K562 (cell line): ENCODE data around the gene SEC61G. TPM values are rescaled to one million over a fixed set of nuclear protein-coding genes. Genes with fewer than 3 reads are reported as not detected.

Experiments used
- ATAC-seq: fragments of 200-7000 bp; cut with Tn5 transposase; 3 replicates; pipeline ENCODE4 v1.9.1; 2020; ENCODE audit warnings: moderate library complexity
- BruUV-seq: library from RNA; stranded (reverse); fragments of 400-500 nt; replicated peaks from 2 replicates; lab custom pipeline; 2021; lab: Mats Ljungman, UMichigan
- CTCF ChIA-PET: fragments of 300-600 bp; formaldehyde crosslinking; extraction: SDS; loops from one replicate; lab custom pipeline; 2021; ENCODE audit warnings: low intra/inter-chr PET ratio; lab: Yijun Ruan, JAX
- POLR2A ChIA-PET: fragments of 300-600, 350-650 bp; sonication (Branson Sonifier 250); formaldehyde crosslinking; extraction: SDS; loops from one replicate; lab custom pipeline; 2021; ENCODE audit warnings: antibody characterized with exemption, inconsistent platforms; lab: Yijun Ruan, JAX
- DNase-seq, 4 experiments: peaks; one replicate each; pipeline versions ENCODE4 v3.0.0 to v3.0.0-alpha.2; 2011 to 2018; ENCODE audit warnings: low spot score in 3 of 4, mixed read lengths in 3 of 4; ENCODE audit errors: extremely low read depth in 1 of 4
- FAIRE-seq: peaks from 2 replicates; lab custom pipeline; 2011; peaks lifted over from hg19 to GRCh38; lab: Jason Lieb, UNC
- H2AFZ ChIP-seq: 2 replicates; pipeline ENCODE4 v1.6.0; 2011; ENCODE audit warnings: low read depth, low read length, control low read depth, inconsistent platforms
- H3K27ac ChIP-seq: fragments of 200-600 bp; 3 replicates; pipeline ENCODE4 v1.8.0; 2011; ENCODE audit warnings: low read depth, mild to moderate bottlenecking, control low read depth, inconsistent platforms, low read length, moderate library complexity, mixed read lengths; ENCODE audit errors: extremely low read depth
- H3K27me3 ChIP-seq, 2 experiments: fragments of 300-600 bp in 1 of 2; 2 replicates in 1 of 2; 3 replicates in 1 of 2; pipeline versions ENCODE4 v1.6.0 to v1.8.0; 2011; ENCODE audit warnings: inconsistent platforms in 2 of 2, low read length in 2 of 2, mild to moderate bottlenecking in 1 of 2, mixed read lengths in 1 of 2, moderate library complexity in 1 of 2; ENCODE audit not compliant: control insufficient read depth in 2 of 2, insufficient read depth in 2 of 2
- H3K36me3 ChIP-seq: fragments of 300-600 bp; 3 replicates; pipeline ENCODE4 v1.8.0; 2011; ENCODE audit warnings: mild to moderate bottlenecking, low read length, inconsistent platforms; ENCODE audit not compliant: control insufficient read depth, insufficient read depth
- H3K4me1 ChIP-seq, 2 experiments: fragments of 200-600 bp in 1 of 2; replicated peaks in 1 of 2; 2 replicates in 1 of 2; 3 replicates in 1 of 2; pipeline versions ENCODE4 v1.5.1 to v1.8.0; 2011; ENCODE audit warnings: inconsistent platforms in 2 of 2, low read length in 2 of 2, mild to moderate bottlenecking in 1 of 2, mixed read lengths in 1 of 2, moderate library complexity in 1 of 2; ENCODE audit not compliant: control insufficient read depth in 2 of 2, insufficient read depth in 2 of 2
- H3K4me2 ChIP-seq: 2 replicates; pipeline ENCODE4 v1.6.1; 2011; ENCODE audit warnings: low read length, control low read depth, inconsistent platforms, mixed read lengths; ENCODE audit not compliant: insufficient read depth
- H3K4me3 ChIP-seq: fragments of 200-600 bp; sonication (generic), shearing (Covaris generic); 2 replicates; pipeline ENCODE4 v1.5.1; 2016; ENCODE audit warnings: control low read depth, inconsistent platforms
- H3K79me2 ChIP-seq: fragments of 200-600 bp; 3 replicates; pipeline ENCODE4 v1.8.0; 2011; ENCODE audit warnings: low read length, inconsistent platforms; ENCODE audit not compliant: control insufficient read depth, insufficient read depth
- H3K9ac ChIP-seq, 2 experiments: 2 replicates each; pipeline versions ENCODE4 v1.6.0 to v1.6.1; 2011; ENCODE audit warnings: low read depth in 2 of 2, low read length in 2 of 2, control low read depth in 1 of 2, inconsistent platforms in 1 of 2, mild to moderate bottlenecking in 1 of 2, mixed read lengths in 1 of 2; ENCODE audit not compliant: insufficient read depth in 1 of 2
- H3K9me1 ChIP-seq: one replicate; pipeline ENCODE4 v1.6.0; 2011; ENCODE audit warnings: inconsistent platforms, mild to moderate bottlenecking, low read length, moderate library complexity; ENCODE audit not compliant: control insufficient read depth, insufficient read depth
- H3K9me3 ChIP-seq: replicated peaks from 2 replicates; pipeline ENCODE4 v1.5.1; 2011; ENCODE audit warnings: low read depth, low read length, inconsistent platforms; ENCODE audit not compliant: control insufficient read depth, insufficient read depth
- H4K20me1 ChIP-seq: replicated peaks from 2 replicates; pipeline ENCODE4 v1.6.1; 2011; ENCODE audit warnings: low read length, inconsistent platforms, mixed read lengths; ENCODE audit not compliant: control insufficient read depth, insufficient read depth
- CBX5 ChIP-seq: IDR thresholded peaks from 2 replicates; pipeline ENCODE4 v1.6.1; 2014; ENCODE audit warnings: low read depth, borderline replicate concordance
- E2F3 ChIP-seq: fragments of 250-450 bp; sonication (Bioruptor Pico); IDR thresholded peaks from 2 replicates; pipeline ENCODE4 v1.4.0; 2020; ENCODE audit warnings: mild to moderate bottlenecking
- EWSR1 ChIP-seq: fragments of 450-650 bp; IDR thresholded peaks from 2 replicates; pipeline ENCODE4 v1.6.1; 2018; ENCODE audit warnings: borderline replicate concordance, mild to moderate bottlenecking, low read depth, moderate library complexity; ENCODE audit not compliant: partially characterized antibody
- EZH2 ChIP-seq: IDR thresholded peaks from 2 replicates; pipeline ENCODE4 v1.6.1; 2012; ENCODE audit warnings: low read depth, mild to moderate bottlenecking, inconsistent platforms, low read length, borderline replicate concordance
- HINFP ChIP-seq: fragments of 450-650 bp; conservative IDR thresholded peaks from 2 replicates; pipeline ENCODE4 v1.6.1; 2016; ENCODE audit warnings: missing genetic modification characterization, low read depth, mild to moderate bottlenecking, control low read depth, missing compliant biosample characterization
- HSF4 ChIP-seq: fragments of 250-450 bp; sonication (Bioruptor Pico); IDR thresholded peaks from 2 replicates; pipeline ENCODE4 v2.1.2; 2022; ENCODE audit warnings: mild to moderate bottlenecking, moderate library complexity, borderline replicate concordance
- ILK ChIP-seq: fragments of 450-650 bp; IDR thresholded peaks from 2 replicates; pipeline ENCODE4 v1.6.1; 2016; ENCODE audit warnings: missing genetic modification characterization, low read depth, mild to moderate bottlenecking, missing compliant biosample characterization, moderate library complexity, borderline replicate concordance
- PHB ChIP-seq: fragments of 250-450 bp; sonication (Bioruptor Pico); IDR thresholded peaks from 2 replicates; pipeline ENCODE4 v1.5.0; 2021
- POLR2AphosphoS5 ChIP-seq: IDR thresholded peaks from 2 replicates; pipeline ENCODE4 v1.6.1; 2011; ENCODE audit warnings: mild to moderate bottlenecking, low read depth, low read length, moderate library complexity; ENCODE audit not compliant: control insufficient read depth, insufficient read depth
- ZNF436 ChIP-seq: fragments of 250-450, 450-650 bp; sonication (Bioruptor Pico); formaldehyde crosslinking; IDR thresholded peaks from 2 replicates; pipeline ENCODE4 v1.7.0; 2020; ENCODE audit warnings: mild to moderate bottlenecking
- ZNF444 ChIP-seq: fragments of 250-450 bp; sonication (Bioruptor Pico); IDR thresholded peaks from 2 replicates; pipeline ENCODE4 v1.4.0; 2020; ENCODE audit warnings: mild to moderate bottlenecking, moderate library complexity
- ZNF57 ChIP-seq: fragments of 450-650 bp; formaldehyde crosslinking; IDR thresholded peaks from 2 replicates; pipeline ENCODE4 v1.4.0; 2020; ENCODE audit warnings: mild to moderate bottlenecking, moderate library complexity
- WGBS: fragments of 100-300 bp; shearing (Covaris generic); methylation state at CpG from one replicate; pipeline ENCODE4 v1.1.6; 2016; ENCODE audit warnings: low coverage, mixed read lengths; ENCODE audit not compliant: insufficient coverage; ENCODE audit errors: missing lambda C conversion rate; 5-methylcytosine and 5-hydroxymethylcytosine counted together
- in situ Hi-C: fragments of 300-500 bp; cut with MboI; formaldehyde crosslinking; loops from 4 replicates; pipeline ENCODE4 v1.15.0; 2018; ENCODE audit warnings: inconsistent platforms, mixed read lengths
- intact Hi-C: fragments of 100-400 bp; cut with micrococcal nuclease; formaldehyde crosslinking; loops from 2 replicates; pipeline ENCODE4 v1.14.2; 2022
- polyA plus RNA-seq, 8 experiments: library from polyadenylated mRNA; depleted of rRNA in 4 of 8; stranded (reverse) in 5 of 8; unstranded in 3 of 8; fragments of >200 nt; fragmentation: Nextera tagmentation in 2 of 8; fragmentation: Illumina TruSeq in 1 of 8; extraction: Ambion mirVana in 2 of 8; extraction: Trizol in 1 of 8; gene quantifications; 2 replicates each; pipeline versions ENCODE4 v1.2.1 to v1.2.3, GENCODE V29; 2011 to 2014; ENCODE audit warnings: inconsistent platforms in 1 of 8, missing spikeins in 1 of 8
- total RNA-seq, 7 experiments: library from RNA; depleted of rRNA in 6 of 7; stranded (reverse); fragments of >200 nt in 6 of 7; fragmentation: Illumina TruSeq in 2 of 7; extraction: Trizol in 2 of 7; gene quantifications; 2 replicates each; pipeline versions ENCODE4 v1.2.1 to v1.2.3, GENCODE V29; 2011 to 2021; ENCODE audit warnings: low replicate concordance in 1 of 7
- TF ChIP-seq, protein P1 (sequence below): fragments of 250-450 bp; sonication (Bioruptor Pico); IDR thresholded peaks from 2 replicates; pipeline ENCODE4 v1.8.0; 2022; ENCODE audit warnings: inconsistent platforms
- TF ChIP-seq, protein P2 (sequence below): fragments of 250-450 bp; sonication (Bioruptor Pico); IDR thresholded peaks from 2 replicates; pipeline ENCODE4 v1.8.0; 2022; ENCODE audit warnings: inconsistent platforms, mild to moderate bottlenecking, moderate library complexity, borderline replicate concordance

The SEC61G gene
- total and polyA plus RNA-seq, 9 of the 15 experiments (the other 6 are each of a cell fraction or from before 2014, with no cell fraction given): 138 to 565 (median 223) TPM

DNA sequence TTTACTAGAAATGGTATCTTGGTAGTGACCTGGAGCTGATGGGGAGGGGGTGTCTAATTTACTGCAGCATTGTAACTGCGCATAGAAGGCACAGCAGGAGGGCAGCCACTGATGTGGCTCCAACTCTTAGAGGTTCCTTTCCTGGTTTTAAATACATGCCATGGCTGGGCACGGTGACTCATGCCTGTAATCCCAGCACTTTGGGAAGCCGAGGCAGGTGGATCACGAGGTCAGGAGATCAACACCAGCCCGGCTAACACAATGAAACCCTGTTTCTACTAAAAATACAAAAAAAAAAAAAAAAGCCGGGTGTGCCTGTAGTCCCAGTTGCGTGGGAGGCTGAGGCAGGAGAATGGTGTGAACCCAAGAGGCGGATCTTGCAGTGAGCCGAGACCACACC lies 19.2 kb upstream of the SEC61G start:
- Histone ChIP-seq H3K4me3 (no peak overlapping the region), H3K4me1 (no peaks in the 10 kb centered on the region; a peak in 1 of 5 replicates), H3K9ac (no peak overlapping the region), H3K27me3 (peaks cover 8 to 29% of the 10 kb centered on the region in 2 experiments), H3K4me2 (no peak overlapping the region), H4K20me1 (no peaks in the 10 kb centered on the region), H2AFZ (no peak overlapping the region), H3K9me1 (no peaks in the 10 kb centered on the region), H3K27ac (no peak overlapping the region), H3K9me3 (no peaks in the 10 kb centered on the region), H3K79me2 (no peaks in the 10 kb centered on the region), H3K36me3 (no peaks in the 10 kb centered on the region)
- in situ Hi-C loops: no loop called here
- intact Hi-C loops: loop anchor here (10.0 kb wide), 2 partner anchors 367 to 637 kb away; no protein-coding TSS in a partner anchor
- WGBS: 0% methylated on average over 4 of the region's 9 CpGs
- ATAC-seq: no peak
- ChIA-PET CTCF (no interaction called here), POLR2A (no interaction called here)
- no TSS peak for BruUV-seq
- FAIRE-seq: no peak
- no peak for DNase-seq
- TF ChIP-seq EWSR1: no peak
- TF ChIP-seq, protein P1, sequence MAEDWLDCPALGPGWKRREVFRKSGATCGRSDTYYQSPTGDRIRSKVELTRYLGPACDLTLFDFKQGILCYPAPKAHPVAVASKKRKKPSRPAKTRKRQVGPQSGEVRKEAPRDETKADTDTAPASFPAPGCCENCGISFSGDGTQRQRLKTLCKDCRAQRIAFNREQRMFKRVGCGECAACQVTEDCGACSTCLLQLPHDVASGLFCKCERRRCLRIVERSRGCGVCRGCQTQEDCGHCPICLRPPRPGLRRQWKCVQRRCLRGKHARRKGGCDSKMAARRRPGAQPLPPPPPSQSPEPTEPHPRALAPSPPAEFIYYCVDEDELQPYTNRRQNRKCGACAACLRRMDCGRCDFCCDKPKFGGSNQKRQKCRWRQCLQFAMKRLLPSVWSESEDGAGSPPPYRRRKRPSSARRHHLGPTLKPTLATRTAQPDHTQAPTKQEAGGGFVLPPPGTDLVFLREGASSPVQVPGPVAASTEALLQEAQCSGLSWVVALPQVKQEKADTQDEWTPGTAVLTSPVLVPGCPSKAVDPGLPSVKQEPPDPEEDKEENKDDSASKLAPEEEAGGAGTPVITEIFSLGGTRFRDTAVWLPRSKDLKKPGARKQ (CRISPR knock-in tag): no peak
- no peak for TF ChIP-seq HSF4 (CRISPR knock-in tag)
- TF ChIP-seq, protein P2, sequence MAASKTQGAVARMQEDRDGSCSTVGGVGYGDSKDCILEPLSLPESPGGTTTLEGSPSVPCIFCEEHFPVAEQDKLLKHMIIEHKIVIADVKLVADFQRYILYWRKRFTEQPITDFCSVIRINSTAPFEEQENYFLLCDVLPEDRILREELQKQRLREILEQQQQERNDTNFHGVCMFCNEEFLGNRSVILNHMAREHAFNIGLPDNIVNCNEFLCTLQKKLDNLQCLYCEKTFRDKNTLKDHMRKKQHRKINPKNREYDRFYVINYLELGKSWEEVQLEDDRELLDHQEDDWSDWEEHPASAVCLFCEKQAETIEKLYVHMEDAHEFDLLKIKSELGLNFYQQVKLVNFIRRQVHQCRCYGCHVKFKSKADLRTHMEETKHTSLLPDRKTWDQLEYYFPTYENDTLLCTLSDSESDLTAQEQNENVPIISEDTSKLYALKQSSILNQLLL: no peak
- TF ChIP-seq ILK (tag): no peak
- TF ChIP-seq ZNF444: no peak
- TF ChIP-seq EZH2: no peak
- TF ChIP-seq CBX5: no peak
- no peak for TF ChIP-seq POLR2AphosphoS5
- no peak for TF ChIP-seq ZNF57 (CRISPR knock-in tag)
- TF ChIP-seq HINFP (tag): no peak
- TF ChIP-seq E2F3 (CRISPR knock-in tag): no peak
- no peak for TF ChIP-seq PHB
- TF ChIP-seq ZNF436 (CRISPR knock-in tag): no peak
